HEK293T (cell line): ENCODE data around the gene RASA3.

Experiments used
- SUZ12 ChIP-seq: fragments of 450-650 bp; IDR thresholded peaks from 2 replicates; pipeline ENCODE4 v1.6.1; 2016; ENCODE audit warnings: mild to moderate bottlenecking
- TARDBP ChIP-seq: fragments of 450-650 bp; IDR thresholded peaks from 2 replicates; pipeline ENCODE4 v1.6.1; 2016

DNA sequence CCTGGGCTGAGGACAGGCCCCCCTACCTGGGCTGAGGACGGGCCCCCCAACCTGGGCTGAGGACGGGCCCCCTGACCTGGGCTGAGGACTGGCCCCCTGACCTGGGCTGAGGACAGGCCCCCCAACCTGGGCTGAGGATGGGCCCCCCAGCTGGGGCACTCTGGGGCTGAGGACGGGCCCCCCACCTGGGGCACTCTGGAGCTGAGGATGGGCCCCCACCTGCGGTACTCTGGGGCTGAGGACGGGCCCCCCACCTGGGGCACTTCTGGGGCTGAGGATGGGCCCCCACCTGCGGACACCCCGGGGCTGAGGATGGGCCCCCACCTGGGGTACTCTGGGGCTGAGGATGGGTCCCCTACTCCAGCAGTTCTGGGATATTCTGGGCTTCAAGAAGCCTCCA, 65.5 kb downstream of the RASA3 start:
- TF ChIP-seq TARDBP (no peak), SUZ12 (no peak)
